Testis (tissue), 2 donors: ENCODE results near the gene ATG7.

Source experiments
- CTCF ChIP-seq, 3 experiments: fragments of 450-650 bp in 2 of 3; fragments of 200-600 bp in 1 of 3; sonication (generic) in 1 of 3; IDR thresholded peaks; one replicate each; pipeline ENCODE4 v1.5.1; 2016 to 2019; ENCODE audit warnings: antibody characterized with exemption in 3 of 3, mild to moderate bottlenecking in 2 of 3, moderate library complexity in 1 of 3
- POLR2A ChIP-seq: fragments of 450-650 bp; IDR thresholded peaks from one replicate; pipeline ENCODE4 v1.6.1; 2017; ENCODE audit warnings: antibody characterized with exemption, mild to moderate bottlenecking, moderate library complexity

- TF ChIP-seq CTCF (IDR thresholded peaks at IDR 0.05) (no peak), POLR2A (no peak)
These were observed 117.4 kb downstream of the ATG7 start for GRCh38 chr3:11389386-11390268.
